OCI-LY7 (cell line): ENCODE data around the gene KIF27.

ENCODE experiments used
- CTCF ChIP-seq: fragments of 200-600 bp; sonication (generic); conservative IDR thresholded peaks from 2 replicates; pipeline ENCODE4 v1.5.1; 2014; ENCODE audit warnings: mild to moderate bottlenecking, antibody characterized with exemption, low read length, moderate library complexity, mixed read lengths
- EZH2phosphoT487 ChIP-seq: fragments of 200-600 bp; sonication (generic); IDR thresholded peaks from 2 replicates; pipeline ENCODE4 v1.6.1; 2018; ENCODE audit warnings: low read depth, borderline replicate concordance, mild to moderate bottlenecking, mixed run types, antibody characterized with exemption, low read length, moderate library complexity, mixed read lengths

GRCh38 chr9:83937861-83938455, 16.7 kb upstream of the KIF27 start:
- TF ChIP-seq EZH2phosphoT487: no peak
- peak; percentile 89 for TF ChIP-seq CTCF
